Vagina (tissue), 2 donors: ENCODE results near the gene RTCB.

Experiments used
- CTCF ChIP-seq, 3 experiments: fragments of 450-650 bp in 2 of 3; fragments of 200-600 bp in 1 of 3; sonication (generic) in 1 of 3; IDR thresholded peaks; one replicate each; pipeline ENCODE4 v1.5.1; 2017 to 2019; ENCODE audit warnings: antibody characterized with exemption in 3 of 3, mild to moderate bottlenecking in 2 of 3, moderate library complexity in 2 of 3
- POLR2A ChIP-seq, 2 donors: fragments of 450-650 bp; IDR thresholded peaks; one replicate each; pipeline ENCODE4 v1.6.1; 2017; ENCODE audit warnings: antibody characterized with exemption in 2 of 2, mild to moderate bottlenecking in 2 of 2, moderate library complexity in 2 of 2
- POLR2AphosphoS5 ChIP-seq, 2 donors: sonication (generic); formaldehyde crosslinking; IDR thresholded peaks; one replicate each; pipeline ENCODE4 v1.9.0; 2017; ENCODE audit warnings: antibody characterized with exemption in 2 of 2, mild to moderate bottlenecking in 2 of 2, low read depth in 1 of 2; ENCODE audit not compliant: insufficient read depth in 1 of 2

- TF ChIP-seq CTCF (IDR thresholded peaks at IDR 0.05) (no peak), POLR2A (IDR thresholded peaks at IDR 0.05) (no peak), POLR2AphosphoS5 (IDR thresholded peaks at IDR 0.05; ENCODE audit: insufficient read depth in 1 of 2, low read depth in 1 of 2) (no peak)
These were observed 56.3 kb downstream of the RTCB start for GRCh38 chr22:32355760-32356159.
